ENCODE measurements around the gene MED13. TPM values are rescaled to one million over a fixed set of nuclear protein-coding genes. Genes with fewer than 3 reads are reported as not detected.

MED13 gene
- total RNA-seq, 3 donors from 2014 or later, result 73.4 to 136 (median 92.1) TPM

DNA sequence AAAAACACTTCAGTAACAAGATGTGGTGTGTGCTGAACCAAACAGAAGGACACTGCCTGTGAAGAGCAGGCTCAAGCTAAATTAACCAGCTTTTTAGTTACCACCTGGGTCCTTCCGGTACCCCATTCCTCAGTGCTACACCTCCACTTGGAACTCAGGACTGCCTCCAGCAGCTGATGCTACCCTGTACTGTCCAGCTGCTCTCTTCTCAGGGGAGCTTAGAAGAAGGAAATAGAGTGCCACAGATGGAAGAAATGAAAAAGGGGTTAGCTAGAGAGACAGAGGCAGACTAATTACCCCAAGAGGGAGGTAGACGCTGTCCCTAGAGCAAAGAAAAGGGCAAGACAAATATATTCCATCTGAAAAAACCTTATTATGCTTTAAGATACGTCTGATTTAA is 5.7 kb downstream of the MED13 start:
- no peaks in the 10 kb centered on the region for H3K36me3 ChIP-seq
- intact Hi-C loops (cut with DNase I; ENCODE audit: low total_unique reads), result no loop called here
- no peaks in the 10 kb centered on the region for H3K9me3 ChIP-seq
- H3K4me1 ChIP-seq, result peaks cover 0 to 19% of the 10 kb centered on the region in 2 donors
- TF ChIP-seq POLR2A (IDR thresholded peaks at IDR 0.05) (no peak), CTCF (IDR thresholded peaks at IDR 0.05) (no peak), POLR2AphosphoS5 (IDR thresholded peaks at IDR 0.05) (no peak)
- no peak overlapping the region for H3K27ac ChIP-seq
- no peaks in the 10 kb centered on the region for H3K27me3 ChIP-seq
- DNase-seq (ENCODE audit: low spot score in 2 of 2), result no peak
- no peak overlapping the region for H3K4me3 ChIP-seq

GRCh38 chr17:62058611-62059010 is 6.5 kb downstream of the MED13 start:
- Histone ChIP-seq H3K36me3 (no peaks in the 10 kb centered on the region), H3K4me3 (no peak overlapping the region), H3K27ac (no peak overlapping the region), H3K9me3 (no peaks in the 10 kb centered on the region), H3K27me3 (no peaks in the 10 kb centered on the region), H3K4me1 (peaks cover 0 to 19% of the 10 kb centered on the region in 2 donors)
- intact Hi-C loops (cut with DNase I; ENCODE audit: low total_unique reads), result no loop called here
- no peak for DNase-seq (ENCODE audit: low spot score in 2 of 2)
- TF ChIP-seq POLR2AphosphoS5 (IDR thresholded peaks at IDR 0.05) (no peak), CTCF (IDR thresholded peaks at IDR 0.05) (no peak), POLR2A (IDR thresholded peaks at IDR 0.05) (no peak)

DNA sequence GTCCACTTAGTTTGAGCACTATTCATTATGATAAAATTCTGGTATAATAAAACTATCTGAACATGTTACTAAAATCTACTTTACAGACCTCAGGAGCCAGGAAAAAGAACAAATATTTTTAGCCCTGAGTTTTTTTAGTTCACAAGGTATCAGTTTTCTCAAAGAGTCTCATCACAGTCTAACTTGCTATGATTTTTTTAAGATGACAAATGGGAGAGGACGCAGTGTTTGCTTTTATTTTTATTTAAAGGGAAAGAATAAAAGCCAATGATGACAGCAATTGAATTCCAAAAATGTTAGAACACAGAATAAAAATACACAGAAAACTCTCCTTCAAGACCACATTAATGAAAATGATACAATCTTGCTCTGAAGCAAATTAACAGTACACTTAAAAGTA is 7.4 kb downstream of the MED13 start:
- no peaks in the 10 kb centered on the region for H3K9me3 ChIP-seq
- no peak overlapping the region for H3K4me3 ChIP-seq
- intact Hi-C loops (cut with DNase I; ENCODE audit: low total_unique reads), result no loop called here
- TF ChIP-seq POLR2A (IDR thresholded peaks at IDR 0.05), result no peak
- no peak for TF ChIP-seq POLR2AphosphoS5 (IDR thresholded peaks at IDR 0.05)
- TF ChIP-seq CTCF (IDR thresholded peaks at IDR 0.05), result no peak
- DNase-seq (ENCODE audit: low spot score in 2 of 2), result no peak
- H3K27me3 ChIP-seq, result no peaks in the 10 kb centered on the region
- peaks cover 0 to 10% of the 10 kb centered on the region in 2 donors for H3K4me1 ChIP-seq
- H3K36me3 ChIP-seq, result no peaks in the 10 kb centered on the region
- H3K27ac ChIP-seq, result no peak overlapping the region

DNA sequence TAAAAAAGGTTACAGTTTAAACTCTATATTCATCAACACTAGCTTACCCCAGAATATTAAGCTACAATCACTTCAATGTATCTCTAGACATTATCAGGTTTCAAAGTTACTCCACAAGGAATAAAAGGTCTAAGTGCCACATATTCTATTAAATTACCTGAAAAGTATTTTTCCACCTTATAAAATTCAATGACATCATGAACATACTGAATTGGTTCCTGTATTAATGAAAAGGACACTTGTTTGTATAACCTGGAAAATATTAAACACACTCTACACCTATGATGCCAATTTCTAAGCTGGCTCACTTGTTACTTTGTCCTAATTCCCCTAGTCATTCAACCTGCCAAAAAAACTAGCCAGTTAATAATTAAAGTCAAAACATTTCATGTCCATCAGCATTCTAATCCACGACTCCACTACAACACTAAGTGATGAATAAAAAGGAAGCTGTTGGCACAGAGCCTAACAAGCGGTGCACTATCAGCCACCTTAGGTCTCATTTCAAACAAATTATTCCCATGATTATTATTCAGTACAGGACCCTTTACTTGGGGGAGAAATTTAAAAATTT is 12.2 kb downstream of the MED13 start:
- Histone ChIP-seq H3K4me3 (no peak overlapping the region), H3K4me1 (no peaks in the 10 kb centered on the region), H3K27ac (no peak overlapping the region), H3K36me3 (peaks cover 5% of the 10 kb centered on the region), H3K9me3 (no peaks in the 10 kb centered on the region), H3K27me3 (no peaks in the 10 kb centered on the region)
- intact Hi-C loops (cut with DNase I; ENCODE audit: low total_unique reads), result no loop called here
- DNase-seq (ENCODE audit: low spot score in 2 of 2), result no peak
- TF ChIP-seq CTCF (IDR thresholded peaks at IDR 0.05) (no peak), POLR2A (IDR thresholded peaks at IDR 0.05) (no peak), POLR2AphosphoS5 (IDR thresholded peaks at IDR 0.05) (no peak)

- intact Hi-C loops (cut with DNase I; ENCODE audit: low total_unique reads), result no loop called here
- no peak for DNase-seq (ENCODE audit: low spot score in 2 of 2)
- H3K36me3 ChIP-seq, result peaks cover 5% of the 10 kb centered on the region
- H3K4me3 ChIP-seq, result no peak overlapping the region
- H3K4me1 ChIP-seq, result no peaks in the 10 kb centered on the region
- H3K9me3 ChIP-seq, result no peaks in the 10 kb centered on the region
- H3K27ac ChIP-seq, result no peak overlapping the region
- TF ChIP-seq POLR2A (IDR thresholded peaks at IDR 0.05) (no peak), CTCF (IDR thresholded peaks at IDR 0.05) (no peak), POLR2AphosphoS5 (IDR thresholded peaks at IDR 0.05) (no peak)
- no peaks in the 10 kb centered on the region for H3K27me3 ChIP-seq
Observed at GRCh38 chr17:62051053-62051452, 14.0 kb downstream of the MED13 start.

Measured in breast epithelium (tissue), 4 donors.